Osteoblast (primary cell): Measurements from ENCODE around the gene RHD. TPM values are rescaled to one million over a fixed set of nuclear protein-coding genes. Genes with fewer than 3 reads are reported as not detected.
"Not testable (repeated sequence)": the region's sequence is repeated elsewhere in the genome, so short reads cannot be mapped to it uniquely, and the experiment has no call there.

ENCODE experiments used
- DNase-seq: peaks from one replicate; pipeline ENCODE4 v3.0.0; 2011; ENCODE audit warnings: low spot score, mixed read lengths; ENCODE audit not compliant: insufficient read length; ENCODE audit errors: missing footprints
- H2AFZ ChIP-seq: 2 replicates; pipeline ENCODE4 v1.6.0; 2011; ENCODE audit warnings: mild to moderate bottlenecking, low read length
- H3K27ac ChIP-seq: 2 replicates; pipeline ENCODE4 v1.5.1; 2011; ENCODE audit warnings: mild to moderate bottlenecking, low read depth, low read length, moderate library complexity
- H3K27me3 ChIP-seq: 2 replicates; pipeline ENCODE4 v1.6.0; 2012; ENCODE audit warnings: mild to moderate bottlenecking, control low read depth, inconsistent platforms, low read length, moderate library complexity; ENCODE audit not compliant: insufficient read depth
- H3K36me3 ChIP-seq: 2 replicates; pipeline ENCODE4 v1.5.1; 2011; ENCODE audit warnings: mild to moderate bottlenecking, low read length, control low read depth, moderate library complexity; ENCODE audit not compliant: insufficient read depth
- H3K4me1 ChIP-seq: 2 replicates; pipeline ENCODE4 v1.5.1; 2011; ENCODE audit warnings: mild to moderate bottlenecking, low read length, control low read depth, moderate library complexity; ENCODE audit not compliant: insufficient read depth
- H3K4me2 ChIP-seq: 2 replicates; pipeline ENCODE4 v1.6.0; 2011; ENCODE audit warnings: mild to moderate bottlenecking, low read length; ENCODE audit not compliant: insufficient read depth
- H3K4me3 ChIP-seq: fragments of 200-600 bp; sonication (generic); 3 replicates; pipeline ENCODE4 v1.5.1; 2012; ENCODE audit warnings: mild to moderate bottlenecking, low read length, inconsistent platforms; ENCODE audit not compliant: insufficient read depth
- H3K79me2 ChIP-seq: 2 replicates; pipeline ENCODE4 v1.6.0; 2012; ENCODE audit warnings: mild to moderate bottlenecking, low read length, control low read depth, inconsistent platforms; ENCODE audit not compliant: insufficient read depth
- H3K9me3 ChIP-seq: 2 replicates; pipeline ENCODE4 v1.5.1; 2011; ENCODE audit warnings: low read depth, low read length, control low read depth
- H4K20me1 ChIP-seq: 2 replicates; pipeline ENCODE4 v1.6.0; 2012; ENCODE audit warnings: mild to moderate bottlenecking, low read length, control low read depth; ENCODE audit not compliant: insufficient read depth
- total RNA-seq: library from RNA; depleted of rRNA; stranded (reverse); fragments of >200 nt; gene quantifications from 2 replicates; pipeline ENCODE4 v1.2.3, GENCODE V29; 2012

RHD gene
- total RNA-seq, 1 donor = not detected

DNA sequence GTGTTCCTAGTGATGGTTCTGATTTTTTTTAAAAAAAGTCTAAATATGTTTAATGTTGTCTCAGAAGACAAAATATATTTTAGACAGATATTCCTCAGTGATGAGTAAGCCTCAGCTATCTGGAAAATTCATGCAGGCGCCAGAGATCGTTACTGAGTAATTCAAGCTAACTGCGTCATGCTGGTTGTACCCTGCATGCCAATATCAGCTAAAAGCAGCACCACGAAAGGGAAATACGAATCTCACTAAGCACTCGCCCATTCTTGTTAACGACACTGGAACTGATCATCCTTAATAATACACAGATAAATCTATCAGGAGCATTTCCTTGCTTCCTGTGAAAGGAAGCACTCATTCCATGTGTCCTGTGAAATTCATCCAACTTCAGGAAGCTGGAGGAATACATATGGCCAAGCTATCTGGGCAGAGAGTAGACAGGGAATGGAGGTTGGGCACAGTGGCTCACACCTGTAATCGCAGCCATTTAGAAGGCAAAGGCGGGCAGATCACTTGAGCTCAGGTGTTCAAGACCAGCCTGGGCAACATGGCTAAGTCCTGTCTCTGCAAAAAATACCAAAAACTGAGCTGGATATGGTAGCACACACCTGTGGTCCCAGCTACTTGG is 48.1 kb downstream of the RHD start:
- peak overlapping the region; percentile 97 for H3K27ac ChIP-seq
- H4K20me1 ChIP-seq, H3K79me2 ChIP-seq, H3K9me3 ChIP-seq, H3K4me3 ChIP-seq, H3K27me3 ChIP-seq, H3K36me3 ChIP-seq, H2AFZ ChIP-seq, DNase-seq: not testable (repeated sequence)
- peak overlapping the region; percentile 74 for H3K4me2 ChIP-seq
- H3K4me1 ChIP-seq = peaks cover 13% of the 10 kb centered on the region

DNA sequence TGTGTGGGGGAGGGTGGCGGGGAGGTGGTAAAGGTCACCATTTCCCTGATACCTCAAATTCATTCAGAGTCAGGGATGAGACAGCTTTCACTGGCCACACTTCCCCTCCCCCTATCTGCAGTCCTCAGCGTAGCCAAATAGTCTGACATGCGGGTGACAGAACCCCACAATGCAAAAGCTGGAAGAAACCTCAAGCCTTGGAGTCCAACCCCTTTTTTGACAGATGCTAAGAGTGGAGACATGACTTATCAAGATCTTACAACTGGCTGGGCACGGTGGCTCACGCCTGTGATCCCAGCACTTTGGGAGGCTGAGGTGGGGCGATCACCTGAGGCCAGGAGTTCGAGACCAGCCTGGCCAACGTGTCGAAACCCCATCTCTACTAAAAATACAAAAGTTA is 49.8 kb downstream of the RHD start:
- not testable (repeated sequence) for H2AFZ ChIP-seq, H3K27me3 ChIP-seq, H3K79me2 ChIP-seq, DNase-seq, H3K9me3 ChIP-seq, H3K27ac ChIP-seq, H3K36me3 ChIP-seq, H3K4me3 ChIP-seq, H4K20me1 ChIP-seq, H3K4me2 ChIP-seq
- peaks cover 13% of the 10 kb centered on the region for H3K4me1 ChIP-seq

- H3K9me3 ChIP-seq, H3K4me3 ChIP-seq, H3K4me2 ChIP-seq, H3K36me3 ChIP-seq, H3K27me3 ChIP-seq, H3K79me2 ChIP-seq, DNase-seq, H4K20me1 ChIP-seq, H3K27ac ChIP-seq, H2AFZ ChIP-seq: not testable (repeated sequence)
- H3K4me1 ChIP-seq = peaks cover 17% of the 10 kb centered on the region
These were observed 52.1 kb downstream of the RHD start for GRCh38 chr1:25324407-25324806.

- H3K9me3 ChIP-seq, H3K4me3 ChIP-seq, DNase-seq, H2AFZ ChIP-seq, H3K36me3 ChIP-seq, H3K27me3 ChIP-seq, H3K4me2 ChIP-seq, H4K20me1 ChIP-seq, H3K27ac ChIP-seq: not testable (repeated sequence)
- Histone ChIP-seq H3K79me2 (peaks cover 13% of the 10 kb centered on the region), H3K4me1 (peaks cover 17% of the 10 kb centered on the region)
These were observed 55.8 kb downstream of the RHD start for GRCh38 chr1:25327864-25328790.

GRCh38 chr1:25328791-25329185 is 56.5 kb downstream of the RHD start:
- not testable (repeated sequence) for H3K9me3 ChIP-seq, H2AFZ ChIP-seq, H3K4me2 ChIP-seq, H3K27me3 ChIP-seq, H4K20me1 ChIP-seq, DNase-seq, H3K4me3 ChIP-seq, H3K36me3 ChIP-seq
- H3K4me1 ChIP-seq = peaks cover 17% of the 10 kb centered on the region
- peak overlapping the region; percentile 83 for H3K27ac ChIP-seq
- peaks cover 18% of the 10 kb centered on the region for H3K79me2 ChIP-seq

DNA sequence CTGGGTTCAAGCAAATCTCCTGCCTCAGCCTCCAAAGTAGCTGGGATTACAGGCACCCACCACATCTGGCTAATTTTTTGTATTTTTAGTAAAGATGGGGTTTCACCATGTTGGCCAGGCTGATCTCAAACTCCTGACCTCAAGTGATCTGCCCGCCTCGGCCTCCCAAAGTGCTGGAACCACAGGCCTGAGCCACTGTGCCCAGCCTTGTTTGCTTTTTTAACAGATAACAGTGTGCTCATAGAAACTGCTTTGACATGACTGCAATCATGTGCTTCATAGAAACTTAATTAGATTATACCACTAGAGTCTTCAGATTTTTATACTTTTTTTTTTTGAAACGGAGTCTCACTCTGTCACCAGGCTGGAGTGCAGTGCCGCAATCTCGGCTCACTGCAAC is 57.0 kb downstream of the RHD start:
- not testable (repeated sequence) for H3K9me3 ChIP-seq, H3K4me2 ChIP-seq, DNase-seq, H2AFZ ChIP-seq, H3K27me3 ChIP-seq, H4K20me1 ChIP-seq, H3K36me3 ChIP-seq, H3K4me3 ChIP-seq
- Histone ChIP-seq H3K4me1 (peaks cover 17% of the 10 kb centered on the region), H3K27ac (peak overlapping the region; percentile 83), H3K79me2 (peaks cover 18% of the 10 kb centered on the region)
